GM19467 (cell line): ENCODE results near the gene CELF1.

ENCODE experiments used
- ATAC-seq: cut with Tn5 transposase; IDR thresholded peaks from one replicate; pipeline ENCODE4 v1.9.1; 2021; ENCODE audit warnings: mild to moderate bottlenecking, moderate library complexity; ENCODE audit not compliant: unreplicated experiment

Gene CELF1

DNA sequence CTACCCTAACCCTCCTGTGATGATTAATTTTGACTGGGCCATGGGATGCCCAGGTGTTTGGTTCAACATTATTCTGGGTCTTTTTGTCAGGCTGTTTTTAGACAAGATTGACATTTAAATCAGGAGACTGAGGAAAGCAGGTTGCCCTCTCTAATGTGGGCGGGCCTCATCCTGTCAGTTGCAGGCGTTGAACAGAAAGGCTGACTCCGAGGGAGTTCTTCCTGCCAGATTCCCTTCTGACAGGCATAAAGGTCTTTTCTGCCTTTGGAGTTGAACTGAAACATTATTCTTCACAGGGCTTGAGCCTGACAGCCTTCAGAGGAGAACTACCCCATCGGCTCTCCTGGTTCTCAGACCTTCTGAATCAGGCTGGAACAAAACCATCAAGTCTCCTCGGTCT lies 122.4 kb downstream of the CELF1 start:
- no peak for ATAC-seq

DNA sequence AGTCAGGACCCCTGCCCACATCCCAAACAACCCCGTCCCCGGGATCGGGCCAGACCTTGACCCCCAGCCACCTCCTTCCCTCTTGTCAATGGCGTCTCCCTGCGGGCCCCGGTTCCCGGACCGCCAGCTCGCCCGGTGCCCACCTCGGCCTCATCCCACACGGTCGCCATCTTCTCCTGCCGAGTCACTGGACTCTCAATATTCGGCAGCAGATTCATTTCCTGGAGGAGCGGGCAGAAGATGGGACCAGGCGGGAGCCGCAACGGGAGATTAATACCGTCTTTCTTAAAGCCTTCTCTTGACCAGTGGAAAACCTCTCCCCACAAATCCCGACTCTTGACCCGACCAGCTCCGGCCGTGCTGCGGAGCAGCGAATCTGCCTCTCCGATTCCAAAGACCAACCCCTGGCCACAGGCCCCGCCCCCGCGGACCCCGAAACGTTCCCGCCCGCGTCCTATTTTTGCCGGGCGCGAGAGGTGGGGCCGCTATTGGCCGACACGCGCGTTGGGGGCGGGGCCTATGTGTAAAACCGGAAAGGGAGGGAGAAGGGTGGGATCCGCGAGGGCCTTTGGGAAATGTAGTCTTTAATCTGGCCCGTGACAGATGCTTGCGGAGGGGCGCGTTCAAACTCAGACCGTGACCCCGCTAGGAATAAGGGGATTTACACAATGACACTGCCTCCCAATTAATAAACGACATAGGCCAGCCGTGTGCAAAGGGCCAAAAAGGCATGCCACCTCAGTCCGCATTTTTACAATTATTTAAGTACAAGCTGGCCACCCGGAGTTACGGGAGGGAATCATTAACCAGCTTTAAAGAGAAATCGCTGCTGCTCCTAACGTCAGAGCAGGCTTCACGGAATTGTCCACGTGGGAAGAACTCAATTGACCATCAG lies 126.6 kb downstream of the CELF1 start, which contains the start of gene PSMC3:
Gene PSMC3, minus strand, starts transcription at position 378 of the 895 bp plus-strand sequence. Its CDS starts 160 bp downstream, at position 218.
- ATAC-seq: peak; percentile 88

DNA sequence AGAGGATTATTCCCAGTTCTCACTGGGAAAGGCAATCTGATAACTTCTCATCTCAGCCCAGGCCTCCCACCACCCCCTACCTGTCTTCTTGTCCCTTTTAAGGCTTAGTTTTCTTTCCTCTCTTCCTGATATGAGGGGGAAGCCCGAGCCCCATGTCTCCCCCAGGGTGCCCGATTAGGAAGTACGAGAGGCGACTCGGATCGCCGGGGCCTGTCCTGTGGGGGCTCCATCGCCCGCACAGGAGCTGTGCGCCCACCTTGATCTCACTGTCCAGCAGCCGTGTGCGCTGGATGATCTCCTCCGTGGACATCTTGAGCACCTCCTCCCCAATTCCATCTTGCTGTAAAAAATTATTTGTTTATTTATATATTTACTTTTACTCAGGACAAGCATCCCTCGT lies 127.3 kb downstream of the CELF1 start:
- no peak for ATAC-seq

DNA sequence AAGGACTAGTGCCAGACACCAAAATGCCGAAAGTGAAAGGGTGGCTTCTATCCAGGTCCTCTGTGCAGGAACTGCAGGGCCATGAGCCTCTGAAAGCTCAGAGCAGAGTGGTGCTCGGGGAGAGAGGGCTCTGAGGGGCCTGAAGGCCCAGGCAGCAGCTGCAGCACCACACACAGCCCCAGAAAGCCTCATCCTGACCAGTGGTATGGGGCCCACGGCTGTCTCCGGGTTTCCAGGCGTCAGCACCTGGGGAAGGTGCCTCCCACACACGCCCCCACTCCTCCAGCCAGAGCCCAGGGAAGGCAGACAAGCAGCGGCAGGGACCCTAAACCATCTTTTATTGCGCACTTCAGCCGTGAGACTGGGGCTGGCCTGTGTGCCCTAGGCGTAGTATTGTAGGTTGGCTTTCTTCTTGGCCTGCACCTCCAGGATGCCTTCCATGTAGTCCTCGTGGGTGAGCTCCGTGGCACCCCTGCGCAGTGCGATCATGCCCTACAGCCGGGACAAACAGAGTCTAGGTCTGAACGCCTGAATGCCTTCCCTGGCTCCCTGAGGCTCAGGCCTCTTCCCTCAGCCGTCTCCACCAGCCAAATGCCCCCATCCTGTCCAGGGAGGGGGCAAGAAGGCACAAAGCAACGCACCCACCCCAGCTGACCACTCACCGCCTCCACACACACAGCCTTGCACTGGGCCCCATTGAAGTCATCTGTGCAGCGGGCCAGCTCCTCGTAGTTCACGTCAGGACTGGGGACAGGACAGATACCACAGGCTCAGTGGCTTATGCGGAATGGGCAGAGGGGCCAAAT lies 134.3 kb downstream of the CELF1 start:
- no peak for ATAC-seq

DNA sequence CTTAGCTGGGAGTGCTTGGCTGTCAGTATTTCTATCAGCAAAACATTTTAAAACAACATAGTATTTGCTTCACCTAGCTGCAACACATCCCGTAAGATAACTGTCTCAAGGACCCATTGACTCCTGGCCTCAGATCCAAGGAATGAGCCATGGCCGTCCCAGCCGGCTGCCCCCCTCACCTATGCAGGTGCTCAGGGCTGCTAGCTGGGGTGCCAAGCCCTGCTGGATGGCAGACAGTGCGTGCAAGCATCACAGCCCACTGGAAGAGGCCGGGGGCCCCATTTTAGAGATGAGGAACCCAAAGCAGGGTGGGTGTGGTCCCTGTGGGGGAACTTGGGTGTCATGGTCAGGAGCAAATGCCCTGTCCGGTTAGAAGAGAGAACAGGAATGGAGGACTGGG lies 135.2 kb downstream of the CELF1 start:
- ATAC-seq: no peak

DNA sequence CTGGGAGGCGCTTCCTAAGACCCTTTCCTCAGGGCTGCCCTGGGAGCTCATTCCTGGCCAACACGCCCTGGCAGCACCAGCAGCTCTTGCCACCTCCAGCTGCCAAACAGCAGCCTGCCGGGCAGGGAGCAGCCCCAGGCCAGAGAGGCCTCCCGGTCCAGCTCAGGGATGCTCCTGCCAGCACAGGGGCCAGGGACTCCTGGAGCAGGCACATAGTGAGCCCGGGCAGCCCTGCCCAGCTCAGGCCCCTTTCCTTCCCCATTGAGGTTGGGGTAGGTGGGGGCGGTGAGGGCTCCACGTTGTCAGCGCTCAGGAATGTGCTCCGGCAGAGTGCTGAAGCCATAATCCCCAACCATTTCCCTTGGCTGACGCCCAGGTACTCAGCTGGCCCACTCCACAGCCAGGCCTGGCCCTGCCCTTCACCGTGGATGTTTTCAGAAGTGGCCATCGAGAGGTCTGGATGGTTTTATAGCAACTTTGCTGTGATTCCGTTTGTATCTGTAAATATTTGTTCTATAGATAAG lies 136.9 kb downstream of the CELF1 start:
- no peak for ATAC-seq
